PFSK-1 (cell line): ENCODE measurements around the gene MAP4K4.

Source experiments
- FOXP2 ChIP-seq: optimal IDR thresholded peaks from 2 replicates; pipeline ENCODE3; 2011; ENCODE audit warnings: borderline replicate concordance, control low read depth, inconsistent platforms; ENCODE audit not compliant: insufficient read depth; ENCODE audit errors: extremely low read length, extremely low read depth
- POLR2AphosphoS5 ChIP-seq: IDR thresholded peaks from 2 replicates; pipeline ENCODE4 v1.6.1; 2012; ENCODE audit warnings: low read depth, mild to moderate bottlenecking, control low read depth, low read length, moderate library complexity
- SIN3A ChIP-seq: IDR thresholded peaks from 2 replicates; pipeline ENCODE4 v1.6.1; 2012; ENCODE audit warnings: mild to moderate bottlenecking, low read length, moderate library complexity, borderline replicate concordance; ENCODE audit not compliant: insufficient read depth
- TAF1 ChIP-seq: IDR thresholded peaks from 2 replicates; pipeline ENCODE4 v1.6.1; 2012; ENCODE audit warnings: low read length, control low read depth, borderline replicate concordance; ENCODE audit not compliant: insufficient read depth
- TF ChIP-seq, protein P1 (sequence below), 2 experiments: IDR thresholded peaks; 2 replicates each; pipeline versions ENCODE4 v1.6.1 to v1.8.0; 2011 to 2012; ENCODE audit warnings: low read depth in 2 of 2, low read length in 2 of 2, control low read depth in 1 of 2, inconsistent platforms in 1 of 2, mild to moderate bottlenecking in 1 of 2, moderate library complexity in 1 of 2; ENCODE audit not compliant: insufficient read depth in 1 of 2

DNA sequence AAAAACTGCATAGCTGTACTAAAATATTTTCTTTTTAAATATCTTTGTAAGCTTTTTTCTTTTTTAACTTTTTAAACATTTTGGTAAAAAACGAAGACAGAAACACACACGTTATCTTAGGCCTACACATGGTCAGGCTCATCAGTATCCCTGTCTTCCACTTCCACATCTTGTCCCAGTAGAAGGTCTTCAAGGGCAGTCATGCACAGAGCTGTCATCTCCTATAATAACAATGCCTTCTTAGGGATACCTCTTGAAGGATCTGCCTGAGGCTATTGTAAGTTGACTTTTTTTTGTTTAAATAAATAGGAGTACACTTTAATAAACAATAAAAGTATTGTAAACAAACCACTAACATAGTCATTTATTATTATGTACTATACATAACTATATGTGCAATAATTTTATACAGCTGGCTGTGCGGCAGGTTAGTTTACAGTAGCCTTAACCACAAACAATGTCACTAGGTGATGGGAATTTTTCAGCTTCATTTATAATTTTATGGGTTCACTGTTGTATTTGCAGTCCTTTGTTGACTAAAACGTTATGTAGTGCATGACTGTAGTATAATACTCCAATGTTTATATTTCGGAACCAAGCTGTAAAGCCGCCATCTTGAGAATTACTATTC lies 124.4 kb downstream of the MAP4K4 start:
- no peak for TF ChIP-seq POLR2AphosphoS5
- TF ChIP-seq, protein P1, sequence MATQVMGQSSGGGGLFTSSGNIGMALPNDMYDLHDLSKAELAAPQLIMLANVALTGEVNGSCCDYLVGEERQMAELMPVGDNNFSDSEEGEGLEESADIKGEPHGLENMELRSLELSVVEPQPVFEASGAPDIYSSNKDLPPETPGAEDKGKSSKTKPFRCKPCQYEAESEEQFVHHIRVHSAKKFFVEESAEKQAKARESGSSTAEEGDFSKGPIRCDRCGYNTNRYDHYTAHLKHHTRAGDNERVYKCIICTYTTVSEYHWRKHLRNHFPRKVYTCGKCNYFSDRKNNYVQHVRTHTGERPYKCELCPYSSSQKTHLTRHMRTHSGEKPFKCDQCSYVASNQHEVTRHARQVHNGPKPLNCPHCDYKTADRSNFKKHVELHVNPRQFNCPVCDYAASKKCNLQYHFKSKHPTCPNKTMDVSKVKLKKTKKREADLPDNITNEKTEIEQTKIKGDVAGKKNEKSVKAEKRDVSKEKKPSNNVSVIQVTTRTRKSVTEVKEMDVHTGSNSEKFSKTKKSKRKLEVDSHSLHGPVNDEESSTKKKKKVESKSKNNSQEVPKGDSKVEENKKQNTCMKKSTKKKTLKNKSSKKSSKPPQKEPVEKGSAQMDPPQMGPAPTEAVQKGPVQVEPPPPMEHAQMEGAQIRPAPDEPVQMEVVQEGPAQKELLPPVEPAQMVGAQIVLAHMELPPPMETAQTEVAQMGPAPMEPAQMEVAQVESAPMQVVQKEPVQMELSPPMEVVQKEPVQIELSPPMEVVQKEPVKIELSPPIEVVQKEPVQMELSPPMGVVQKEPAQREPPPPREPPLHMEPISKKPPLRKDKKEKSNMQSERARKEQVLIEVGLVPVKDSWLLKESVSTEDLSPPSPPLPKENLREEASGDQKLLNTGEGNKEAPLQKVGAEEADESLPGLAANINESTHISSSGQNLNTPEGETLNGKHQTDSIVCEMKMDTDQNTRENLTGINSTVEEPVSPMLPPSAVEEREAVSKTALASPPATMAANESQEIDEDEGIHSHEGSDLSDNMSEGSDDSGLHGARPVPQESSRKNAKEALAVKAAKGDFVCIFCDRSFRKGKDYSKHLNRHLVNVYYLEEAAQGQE (IDR thresholded peaks at IDR 0.05; ENCODE audit: insufficient read depth in 1 of 2, low read depth in 2 of 2, low read length in 2 of 2): no peak
- TF ChIP-seq SIN3A: peak; percentile 48; the same call in 1 of the 2 replicates
- TF ChIP-seq TAF1: no peak
- TF ChIP-seq FOXP2: no peak
